ENCODE results near the gene SRBD1.
A peak's percentile ranks its signal among the peaks of the same experiment; 100 is the strongest.
"Not testable (repeated sequence)": the region's sequence is repeated elsewhere in the genome, so short reads cannot be mapped to it uniquely, and the experiment has no call there.

SRBD1 gene

GRCh38 chr2:45432406-45432805, 178.7 kb downstream of the SRBD1 start:
- Histone ChIP-seq H3K4me2 (no peak overlapping the region), H3K36me3 (peaks cover 0 to 15% (median 6%) of the 10 kb centered on the region in 11 experiments; a peak in 11 of 22 replicates), H3K4me1 (peaks cover 0 to 6% (median 0%) of the 10 kb centered on the region in 10 experiments; a peak in 4 of 20 replicates), H3K9me3 (replicated peaks in 1 of 11) (peaks cover 17 to 40% (median 34%) of the 10 kb centered on the region in 11 experiments), H3K27me3 (no peaks in the 10 kb centered on the region), H3K27ac (no peak overlapping the region), H3K9ac (no peak overlapping the region), H4K20me1 (no peaks in the 10 kb centered on the region), H3K4me3 (no peak overlapping the region)
- TF ChIP-seq Cebpa-rat (IDR thresholded peaks at IDR 0.05) = no peak

GRCh38 chr2:45426025-45426424, 185.0 kb downstream of the SRBD1 start:
- H3K9ac ChIP-seq, H3K4me1 ChIP-seq, H3K4me3 ChIP-seq, H3K27ac ChIP-seq, H3K27me3 ChIP-seq, H3K4me2 ChIP-seq, H4K20me1 ChIP-seq: not testable (repeated sequence)
- Histone ChIP-seq H3K9me3 (replicated peaks in 1 of 11) (peaks cover 12 to 29% (median 21%) of the 10 kb centered on the region in 11 experiments; a peak in 21 of 22 replicates), H3K36me3 (peaks cover 0 to 12% (median 3%) of the 10 kb centered on the region in 11 experiments; a peak in 7 of 22 replicates)

DNA sequence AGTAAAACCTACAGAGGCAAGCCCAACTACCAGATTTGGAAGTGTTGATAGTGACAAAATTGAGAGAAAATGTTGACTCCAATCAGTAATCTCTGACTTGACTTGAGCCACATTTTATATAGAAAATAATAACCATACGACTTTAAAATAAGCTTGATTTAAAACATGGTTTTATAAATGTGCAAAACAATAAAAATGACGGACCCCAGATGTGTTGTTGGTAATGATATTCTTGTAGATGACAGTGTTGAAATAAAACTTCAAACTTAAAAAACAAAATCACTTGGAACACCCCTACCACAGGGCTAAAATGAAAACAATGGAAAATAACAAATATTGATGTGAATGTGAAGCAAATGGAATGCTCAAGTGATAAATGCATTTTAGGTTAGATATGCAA, 188.1 kb downstream of the SRBD1 start:
- Histone ChIP-seq H3K36me3 (peaks cover 3 to 29% (median 16%) of the 10 kb centered on the region in 11 experiments; a peak in 17 of 22 replicates), H3K4me2 (no peak overlapping the region), H4K20me1 (no peaks in the 10 kb centered on the region), H3K27me3 (no peaks in the 10 kb centered on the region), H3K4me3 (no peak overlapping the region), H3K4me1 (no peaks in the 10 kb centered on the region), H3K9ac (no peak overlapping the region), H3K27ac (no peak overlapping the region), H3K9me3 (replicated peaks in 1 of 11) (peaks cover 0 to 15% (median 9%) of the 10 kb centered on the region in 11 experiments; a peak in 9 of 22 replicates)
- no peak for TF ChIP-seq Cebpa-rat (IDR thresholded peaks at IDR 0.05)

- no peak overlapping the region for H3K27ac ChIP-seq
- H3K27me3 ChIP-seq = no peaks in the 10 kb centered on the region
- no peaks in the 10 kb centered on the region for H3K9me3 ChIP-seq (replicated peaks in 1 of 11)
- H3K9ac ChIP-seq = no peak overlapping the region
- no peak for TF ChIP-seq Cebpa-rat (IDR thresholded peaks at IDR 0.05)
- H3K36me3 ChIP-seq = peaks cover 9 to 34% (median 12%) of the 10 kb centered on the region in 11 experiments; a peak in 17 of 22 replicates
- no peaks in the 10 kb centered on the region for H4K20me1 ChIP-seq
- no peak overlapping the region for H3K4me3 ChIP-seq
- peaks cover 0 to 3% (median 0%) of the 10 kb centered on the region in 10 experiments; a peak in 3 of 20 replicates for H3K4me1 ChIP-seq
- no peak overlapping the region for H3K4me2 ChIP-seq
These were observed 192.5 kb downstream of the SRBD1 start for GRCh38 chr2:45418532-45418931.

DNA sequence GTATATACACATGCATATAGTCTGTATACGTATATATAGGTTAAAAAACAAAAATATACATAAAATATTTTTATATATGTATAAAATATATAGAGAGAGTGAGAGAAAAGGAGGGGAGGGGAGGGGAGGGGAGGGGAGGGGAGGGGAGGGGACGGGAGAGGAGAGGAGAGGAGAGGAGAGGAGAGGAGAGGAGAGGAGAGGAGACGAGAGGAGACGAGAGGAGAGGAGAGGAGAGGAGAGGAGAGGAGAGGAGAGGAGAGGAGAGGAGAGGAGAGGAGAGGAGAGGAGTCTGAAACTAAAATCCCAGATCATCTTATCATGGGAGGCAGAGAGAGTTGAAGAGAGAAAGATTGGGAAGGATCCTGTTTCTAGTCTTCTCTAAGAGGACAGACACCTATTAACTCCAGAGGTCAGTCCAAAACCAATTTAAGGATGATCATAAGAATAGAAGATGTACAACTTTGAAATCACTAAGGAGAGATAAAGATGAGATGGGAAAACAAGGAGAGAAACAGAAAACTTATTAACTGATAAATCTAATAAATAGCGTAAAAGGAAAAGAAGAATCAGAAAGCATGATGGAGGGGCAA, 195.4 kb downstream of the SRBD1 start:
- Histone ChIP-seq H3K27ac (no peak overlapping the region), H3K27me3 (no peaks in the 10 kb centered on the region), H3K4me2 (no peak overlapping the region), H3K9ac (no peak overlapping the region), H3K4me1 (peaks cover 0 to 21% (median 0%) of the 10 kb centered on the region in 10 experiments; a peak in 6 of 20 replicates), H3K36me3 (peaks cover 20 to 48% (median 31%) of the 10 kb centered on the region in 11 experiments; a peak in 21 of 22 replicates), H3K4me3 (no peak overlapping the region), H3K9me3 (replicated peaks in 1 of 11) (peaks cover 0 to 10% (median 4%) of the 10 kb centered on the region in 11 experiments; a peak in 6 of 22 replicates), H4K20me1 (no peaks in the 10 kb centered on the region)
- TF ChIP-seq Cebpa-rat (IDR thresholded peaks at IDR 0.05) = no peak

- H3K4me3 ChIP-seq = no peak overlapping the region
- H3K9me3 ChIP-seq (replicated peaks in 1 of 11) = peaks cover 0 to 12% (median 4%) of the 10 kb centered on the region in 11 experiments; a peak in 6 of 22 replicates
- H3K27ac ChIP-seq = peak overlapping the region in 2 of 11 experiments; percentile 0 to 12; a peak in 2 of 22 replicates
- no peaks in the 10 kb centered on the region for H4K20me1 ChIP-seq
- no peak overlapping the region; a peak in 1 of 22 replicates for H3K9ac ChIP-seq
- no peak for TF ChIP-seq Cebpa-rat (IDR thresholded peaks at IDR 0.05)
- H3K36me3 ChIP-seq = peaks cover 21 to 38% (median 24%) of the 10 kb centered on the region in 11 experiments; a peak in 21 of 22 replicates
- H3K4me1 ChIP-seq = peaks cover 0 to 21% (median 0%) of the 10 kb centered on the region in 10 experiments; a peak in 6 of 20 replicates
- H3K4me2 ChIP-seq = peak overlapping the region in 3 of 11 experiments; percentile 3 to 61 (median 60); a peak in 5 of 22 replicates
- no peaks in the 10 kb centered on the region for H3K27me3 ChIP-seq
These were observed 198.2 kb downstream of the SRBD1 start for GRCh38 chr2:45412754-45413379.

DNA sequence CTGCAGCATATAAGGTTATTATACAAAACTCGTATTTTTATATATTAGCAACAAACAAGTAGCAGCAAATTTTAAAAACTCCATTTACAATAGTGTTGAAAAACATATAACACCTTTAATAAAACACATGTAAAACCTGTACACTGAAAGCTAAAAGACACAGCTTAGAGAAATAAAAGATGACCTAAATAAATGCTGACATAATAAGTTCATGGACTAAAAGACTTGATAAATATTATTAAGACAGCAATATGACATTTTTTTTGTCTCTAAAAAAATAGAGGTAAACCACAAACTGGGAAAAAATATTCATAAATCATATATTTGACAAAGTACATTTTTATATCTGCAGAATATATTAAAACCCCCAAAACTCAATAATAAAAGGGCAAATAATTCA, 201.4 kb downstream of the SRBD1 start:
- no peak overlapping the region for H3K27ac ChIP-seq
- H3K4me1 ChIP-seq = peaks cover 0 to 21% (median 0%) of the 10 kb centered on the region in 10 experiments; a peak in 6 of 20 replicates
- peaks cover 16 to 27% (median 21%) of the 10 kb centered on the region in 11 experiments; a peak in 21 of 22 replicates for H3K36me3 ChIP-seq
- H3K9ac ChIP-seq = no peak overlapping the region
- H3K4me3 ChIP-seq = no peak overlapping the region
- no peaks in the 10 kb centered on the region for H3K27me3 ChIP-seq
- H4K20me1 ChIP-seq = no peaks in the 10 kb centered on the region
- peaks cover 0 to 12% (median 4%) of the 10 kb centered on the region in 11 experiments; a peak in 6 of 22 replicates for H3K9me3 ChIP-seq (replicated peaks in 1 of 11)
- no peak for TF ChIP-seq Cebpa-rat (IDR thresholded peaks at IDR 0.05)
- no peak overlapping the region for H3K4me2 ChIP-seq

- no peak overlapping the region for H3K9ac ChIP-seq
- H3K9me3 ChIP-seq (replicated peaks in 1 of 11) = peaks cover 0 to 12% (median 4%) of the 10 kb centered on the region in 11 experiments; a peak in 6 of 22 replicates
- H3K4me1 ChIP-seq = peaks cover 0 to under 1% (median 0%) of the 10 kb centered on the region in 10 experiments; a peak in 1 of 20 replicates
- no peaks in the 10 kb centered on the region for H3K27me3 ChIP-seq
- TF ChIP-seq Cebpa-rat (IDR thresholded peaks at IDR 0.05) = no peak
- H4K20me1 ChIP-seq = no peaks in the 10 kb centered on the region
- H3K36me3 ChIP-seq = peaks cover 13 to 25% (median 16%) of the 10 kb centered on the region in 11 experiments; a peak in 20 of 22 replicates
- no peak overlapping the region for H3K27ac ChIP-seq
- no peak overlapping the region for H3K4me2 ChIP-seq
- no peak overlapping the region for H3K4me3 ChIP-seq
These were observed 204.4 kb downstream of the SRBD1 start for GRCh38 chr2:45406621-45407020.

- no peak for TF ChIP-seq Cebpa-rat (IDR thresholded peaks at IDR 0.05)
- Histone ChIP-seq H3K4me1 (no peaks in the 10 kb centered on the region), H3K27ac (no peak overlapping the region), H4K20me1 (no peaks in the 10 kb centered on the region), H3K4me3 (no peak overlapping the region), H3K27me3 (no peaks in the 10 kb centered on the region), H3K36me3 (peaks cover 0 to 16% (median 0%) of the 10 kb centered on the region in 11 experiments; a peak in 3 of 22 replicates), H3K9me3 (replicated peaks in 1 of 11) (no peaks in the 10 kb centered on the region), H3K9ac (no peak overlapping the region), H3K4me2 (no peak overlapping the region)
These were observed 206.2 kb downstream of the SRBD1 start for GRCh38 chr2:45404807-45405297.
